ENCODE results near the gene CAMSAP1. TPM values are rescaled to one million over a fixed set of nuclear protein-coding genes. Genes with fewer than 3 reads are reported as not detected.
"Not testable (repeated sequence)": the region's sequence is repeated elsewhere in the genome, so short reads cannot be mapped to it uniquely, and the experiment has no call there.

CAMSAP1 gene
- total and polyA plus RNA-seq, 10 of the 15 experiments (the other 5 are each of a cell fraction or from before 2014, with no cell fraction given), result 1.4 to 24.7 (median 8.0) TPM

- POLR2A ChIA-PET, result no interaction called here
- in situ Hi-C loops (cut with MboI), result no loop called here
- FAIRE-seq (no peak), ATAC-seq (no peak), DNase-seq (ENCODE audit: low read depth, low spot score) (no peak)
- Histone ChIP-seq H2AFZ (ENCODE audit: control insufficient read depth, low read depth, low read length) (no peak overlapping the region), H4K20me1 (ENCODE audit: control insufficient read depth, insufficient read depth) (no peaks in the 10 kb centered on the region; the same call in 1 of the 2 replicates), H3K27me3 (replicated peaks in 1 of 2; ENCODE audit: control insufficient read depth in 2 of 2, insufficient read depth in 2 of 2, low read length in 1 of 2) (no peaks in the 10 kb centered on the region), H3K4me3 (no peak overlapping the region), H3K4me2 (ENCODE audit: control insufficient read depth, insufficient read depth) (no peak overlapping the region), H3K36me3 (ENCODE audit: control insufficient read depth in 2 of 2, insufficient read depth in 2 of 2, low read length in 1 of 2) (peaks cover 0 to under 1% of the 10 kb centered on the region in 2 experiments; a peak in 1 of 4 replicates), H3K9ac (ENCODE audit: control insufficient read depth, insufficient read depth, low read length) (no peak overlapping the region), H3K9me3 (replicated peaks; ENCODE audit: control insufficient read depth, insufficient read depth, low read length) (no peaks in the 10 kb centered on the region), H3K4me1 (ENCODE audit: control insufficient read depth, insufficient read depth, low read length) (peaks cover 10% of the 10 kb centered on the region), H3K27ac (ENCODE audit: control insufficient read depth, insufficient read depth) (no peak overlapping the region), H3K79me2 (ENCODE audit: control insufficient read depth, insufficient read depth, low read length) (peaks cover 39% of the 10 kb centered on the region)
- no TSS peak for BruUV-seq (replicated peaks)
- 50% methylated on average over 1 of the region's 1 CpG for WGBS (ENCODE audit: insufficient coverage, insufficient replicate concordance, low lambda C conversion rate, missing lambda C conversion rate)
- peak; percentile 37; the same call in 1 of the 2 replicates for TF ChIP-seq YBX1 (IDR thresholded peaks at IDR 0.05)
- TF ChIP-seq HCFC1 (IDR thresholded peaks at IDR 0.05; ENCODE audit: low read length), result no peak
- no peak for TF ChIP-seq ZBED1 (IDR thresholded peaks at IDR 0.05; ENCODE audit: borderline replicate concordance)
- no peak for TF ChIP-seq NRF1 (conservative IDR thresholded peaks at IDR 0.05; ENCODE audit: low read depth, low read length)
- no peak for TF ChIP-seq KLF5 (IDR thresholded peaks at IDR 0.05; ENCODE audit: partially characterized antibody)
- intact Hi-C loops (cut with micrococcal nuclease; ENCODE audit: unreplicated experiment), result no loop called here
- RAD21 ChIA-PET (ENCODE audit: unreplicated experiment), result no interaction called here
- SMC1A ChIA-PET (ENCODE audit: uncharacterized antibody, unreplicated experiment), result no interaction called here
- CTCF ChIA-PET, result no interaction called here
Observed at GRCh38 chr9:135893104-135893503, 14.2 kb downstream of the CAMSAP1 start.

DNA sequence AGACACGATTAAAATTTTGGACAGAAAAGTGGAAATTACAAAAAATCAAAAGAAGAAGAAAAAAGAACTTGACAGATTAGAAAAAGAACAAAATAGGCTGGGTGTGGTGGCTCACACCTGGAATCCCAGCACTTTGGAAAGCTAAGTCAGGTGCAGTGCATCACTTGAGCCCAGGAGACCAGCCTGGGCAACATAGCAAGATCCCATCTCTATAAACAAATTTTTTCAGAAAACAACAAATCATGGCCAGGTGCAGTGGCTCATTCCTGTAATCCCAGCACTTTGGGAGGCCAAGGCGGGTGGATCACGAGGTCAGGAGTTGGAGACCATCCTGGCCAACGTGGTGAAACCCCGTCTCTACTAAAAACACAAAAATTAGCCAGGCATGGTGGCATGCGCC is 15.0 kb downstream of the CAMSAP1 start:
- intact Hi-C loops (cut with micrococcal nuclease; ENCODE audit: unreplicated experiment); H3K9me3 ChIP-seq (replicated peaks; ENCODE audit: control insufficient read depth, insufficient read depth, low read length); H3K36me3 ChIP-seq (ENCODE audit: control insufficient read depth in 2 of 2, insufficient read depth in 2 of 2, low read length in 1 of 2); H3K4me2 ChIP-seq (ENCODE audit: control insufficient read depth, insufficient read depth); H4K20me1 ChIP-seq (ENCODE audit: control insufficient read depth, insufficient read depth); DNase-seq (ENCODE audit: low read depth, low spot score); in situ Hi-C loops (cut with MboI); ATAC-seq; H3K27me3 ChIP-seq (replicated peaks in 1 of 2; ENCODE audit: control insufficient read depth in 2 of 2, insufficient read depth in 2 of 2, low read length in 1 of 2); H3K27ac ChIP-seq (ENCODE audit: control insufficient read depth, insufficient read depth); H3K9ac ChIP-seq (ENCODE audit: control insufficient read depth, insufficient read depth, low read length); CTCF ChIA-PET; SMC1A ChIA-PET (ENCODE audit: uncharacterized antibody, unreplicated experiment); RAD21 ChIA-PET (ENCODE audit: unreplicated experiment); FAIRE-seq; POLR2A ChIA-PET; H3K4me3 ChIP-seq; BruUV-seq (replicated peaks); H2AFZ ChIP-seq (ENCODE audit: control insufficient read depth, low read depth, low read length): not testable (repeated sequence)
- 71% methylated on average over 6 of the region's 6 CpGs for WGBS (ENCODE audit: insufficient coverage, insufficient replicate concordance, low lambda C conversion rate, missing lambda C conversion rate)
- Histone ChIP-seq H3K4me1 (ENCODE audit: control insufficient read depth, insufficient read depth, low read length) (peaks cover 17% of the 10 kb centered on the region), H3K79me2 (ENCODE audit: control insufficient read depth, insufficient read depth, low read length) (peaks cover 43% of the 10 kb centered on the region)
